ENCODE results near the gene SASH1. TPM values are rescaled to one million over a fixed set of nuclear protein-coding genes. Genes with fewer than 3 reads are reported as not detected.

The SASH1 gene
- total RNA-seq, 1 experiment from 2014 or later, result 33.2 TPM

DNA sequence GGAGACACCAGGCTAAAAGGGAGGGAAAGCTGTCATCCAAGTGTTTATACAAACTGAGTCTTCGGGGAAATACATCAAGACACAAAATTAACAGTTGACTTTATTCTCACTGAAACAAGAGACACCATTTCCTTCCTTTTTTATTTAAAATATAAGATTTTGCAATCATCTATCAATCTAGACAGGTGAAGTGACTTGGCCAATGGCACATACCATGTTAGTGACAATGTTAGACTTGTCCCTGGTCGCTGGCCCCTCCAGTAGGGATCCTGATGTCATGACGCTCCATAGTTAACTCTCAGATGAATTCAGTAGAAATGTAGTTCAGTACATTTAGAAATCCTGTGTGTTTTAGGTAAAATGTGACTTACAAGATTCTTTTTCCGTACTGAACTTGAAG is 2.9 kb downstream of the SASH1 start:
- H3K27ac Mint-ChIP-seq, result peak overlapping the region in 2 of 3 experiments; percentile 58 to 99; a peak in 4 of 7 replicates
- no CpG with 5 or more reads among the region's 4 CpGs for WGBS (ENCODE audit: extremely low coverage, insufficient read length, low lambda C conversion rate)

More for the DNA sequence above, 2.9 kb downstream of the SASH1 start:
- Histone ChIP-seq H2BK120ac (ENCODE audit: low read depth, low read length, poor library complexity, severe bottlenecking) (no peak overlapping the region), H3K56ac (ENCODE audit: insufficient read length, low read depth, low read length) (no peak overlapping the region), H3K4me1 (ENCODE audit: insufficient read depth, low read length) (peaks cover 16% of the 10 kb centered on the region; the same call in 1 of the 2 replicates), H3K18ac (ENCODE audit: insufficient read length, low read depth, low read length) (no peak overlapping the region), H4K5ac (ENCODE audit: insufficient read length, low read depth, low read length) (no peak overlapping the region), H3K27me3 (ENCODE audit: insufficient read depth, low read length) (no peaks in the 10 kb centered on the region), H2BK15ac (ENCODE audit: low read depth, low read length) (no peak overlapping the region), H3K14ac (ENCODE audit: insufficient read depth, low read length) (no peak overlapping the region), H3K23me2 (ENCODE audit: insufficient read length, low read depth, low read length, poor library complexity, severe bottlenecking) (peaks cover 16% of the 10 kb centered on the region), H3K23ac (ENCODE audit: insufficient read length, low read depth, low read length) (no peak overlapping the region), H4K8ac (replicated peaks; ENCODE audit: insufficient read length, low read depth, low read length) (no peak overlapping the region), H2AK5ac (ENCODE audit: insufficient read length, low read length) (no peak overlapping the region), H3K27ac (ENCODE audit: insufficient read length, low read depth, low read length) (no peak overlapping the region), H3K79me2 (ENCODE audit: insufficient read depth, low read length) (peaks cover 3% of the 10 kb centered on the region; the same call in 1 of the 2 replicates), H3K9ac (ENCODE audit: extremely low read depth, insufficient read length, low read length) (no peak overlapping the region), H2BK5ac (ENCODE audit: insufficient read length, low read length) (no peak overlapping the region), H2BK20ac (ENCODE audit: low read depth, low read length, poor library complexity, severe bottlenecking) (no peak overlapping the region), H4K91ac (ENCODE audit: insufficient read length, low read depth, low read length) (no peak overlapping the region), H3K9me3 (ENCODE audit: control insufficient read depth, low read depth, low read length) (no peaks in the 10 kb centered on the region), H2AFZ (ENCODE audit: low read length) (no peak overlapping the region), H4K20me1 (ENCODE audit: control insufficient read depth, insufficient read depth, insufficient read length) (no peaks in the 10 kb centered on the region), H3T11ph (ENCODE audit: low read length) (no peak overlapping the region), H3K79me1 (ENCODE audit: insufficient read depth, low read depth, low read length, poor library complexity, severe bottlenecking) (no peaks in the 10 kb centered on the region), H3K4ac (ENCODE audit: low read depth, low read length) (no peak overlapping the region), H2BK12ac (ENCODE audit: insufficient read length, low read depth, low read length) (no peak overlapping the region), H3K4me2 (ENCODE audit: insufficient read depth, insufficient read length, low read length) (peak overlapping the region; percentile 26)
- DNase-seq, result no peak
- TF ChIP-seq, protein P1, sequence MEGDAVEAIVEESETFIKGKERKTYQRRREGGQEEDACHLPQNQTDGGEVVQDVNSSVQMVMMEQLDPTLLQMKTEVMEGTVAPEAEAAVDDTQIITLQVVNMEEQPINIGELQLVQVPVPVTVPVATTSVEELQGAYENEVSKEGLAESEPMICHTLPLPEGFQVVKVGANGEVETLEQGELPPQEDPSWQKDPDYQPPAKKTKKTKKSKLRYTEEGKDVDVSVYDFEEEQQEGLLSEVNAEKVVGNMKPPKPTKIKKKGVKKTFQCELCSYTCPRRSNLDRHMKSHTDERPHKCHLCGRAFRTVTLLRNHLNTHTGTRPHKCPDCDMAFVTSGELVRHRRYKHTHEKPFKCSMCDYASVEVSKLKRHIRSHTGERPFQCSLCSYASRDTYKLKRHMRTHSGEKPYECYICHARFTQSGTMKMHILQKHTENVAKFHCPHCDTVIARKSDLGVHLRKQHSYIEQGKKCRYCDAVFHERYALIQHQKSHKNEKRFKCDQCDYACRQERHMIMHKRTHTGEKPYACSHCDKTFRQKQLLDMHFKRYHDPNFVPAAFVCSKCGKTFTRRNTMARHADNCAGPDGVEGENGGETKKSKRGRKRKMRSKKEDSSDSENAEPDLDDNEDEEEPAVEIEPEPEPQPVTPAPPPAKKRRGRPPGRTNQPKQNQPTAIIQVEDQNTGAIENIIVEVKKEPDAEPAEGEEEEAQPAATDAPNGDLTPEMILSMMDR (conservative IDR thresholded peaks at IDR 0.05), result no peak
- Mint-ChIP-seq H3K27me3 (ENCODE audit: low read depth) (no peaks in the 10 kb centered on the region), H3K36me3 (ENCODE audit: insufficient read depth in 1 of 3, low read depth in 3 of 3) (peaks cover 0 to 6% (median 0%) of the 10 kb centered on the region in 3 experiments; a peak in 3 of 7 replicates), H3K4me3 (peak overlapping the region; percentile 26 to 73; a peak in 3 of 5 replicates), H3K4me1 (peaks cover 63 to 77% of the 10 kb centered on the region in 2 experiments), H3K9me3 (no peaks in the 10 kb centered on the region; a peak in 1 of 5 replicates)
